Breast epithelium (tissue), 4 donors: ENCODE results near the gene CD320. TPM values are rescaled to one million over a fixed set of nuclear protein-coding genes. Genes with fewer than 3 reads are reported as not detected.

ENCODE experiments used
- DNase-seq, 2 donors: peaks; one replicate each; pipeline ENCODE4 v3.0.0-alpha.2; 2019; ENCODE audit warnings: low spot score in 2 of 2
- H3K27ac ChIP-seq, 2 donors: fragments of 200-600 bp; sonication (generic) in 1 of 2; one replicate each; pipeline ENCODE4 v1.5.1; 2016 to 2019; ENCODE audit warnings: mild to moderate bottlenecking in 1 of 2
- H3K27me3 ChIP-seq, 2 donors: fragments of 200-600 bp; sonication (generic) in 1 of 2; one replicate each; pipeline versions ENCODE4 v1.5.1 to v1.6.0; 2017 to 2019; ENCODE audit warnings: control low read depth in 1 of 2, mild to moderate bottlenecking in 1 of 2
- H3K36me3 ChIP-seq: fragments of 200-600 bp; one replicate; pipeline ENCODE4 v1.5.1; 2019
- H3K4me1 ChIP-seq, 2 donors: fragments of 200-600 bp; sonication (generic); one replicate each; pipeline ENCODE4 v1.5.1; 2016 to 2019; ENCODE audit warnings: control low read depth in 1 of 2
- H3K4me3 ChIP-seq, 3 donors: fragments of 200-600 bp; sonication (generic); 1 replicate in 2 of 3; 2 replicates in 1 of 3; pipeline ENCODE4 v1.5.1; 2016 to 2019; ENCODE audit warnings: mild to moderate bottlenecking in 3 of 3, moderate library complexity in 2 of 3
- H3K9me3 ChIP-seq, 2 donors: fragments of 200-600 bp; sonication (generic) in 1 of 2; one replicate each; pipeline ENCODE4 v1.5.1; 2016 to 2019; ENCODE audit warnings: control low read depth in 1 of 2
- CTCF ChIP-seq, 3 donors: fragments of 450-650 bp; IDR thresholded peaks; one replicate each; pipeline ENCODE4 v1.5.1; 2016 to 2017; ENCODE audit warnings: antibody characterized with exemption in 3 of 3, mild to moderate bottlenecking in 3 of 3, moderate library complexity in 3 of 3
- POLR2A ChIP-seq: fragments of 450-650 bp; IDR thresholded peaks from one replicate; pipeline ENCODE4 v1.6.1; 2016; ENCODE audit warnings: antibody characterized with exemption, mild to moderate bottlenecking, moderate library complexity
- POLR2AphosphoS5 ChIP-seq, 3 donors: sonication (generic); formaldehyde crosslinking; IDR thresholded peaks; one replicate each; pipeline ENCODE4 v1.6.1; 2017; ENCODE audit warnings: antibody characterized with exemption in 3 of 3
- intact Hi-C: fragments of 100-400 bp; cut with DNase I; formaldehyde crosslinking; loops from one replicate; pipeline ENCODE4 v1.15.1; 2023; ENCODE audit warnings: low total_unique reads
- total RNA-seq, 3 donors: library from RNA; depleted of rRNA; stranded (reverse); fragments of >200 nt; gene quantifications; one replicate each; pipeline ENCODE4 v1.1.0, GENCODE V29; 2016

CD320 gene
- total RNA-seq, 3 donors from 2014 or later = 26.9 to 98.6 (median 30.9) TPM

- Histone ChIP-seq H3K27ac (no peak overlapping the region), H3K4me1 (no peaks in the 10 kb centered on the region), H3K27me3 (no peaks in the 10 kb centered on the region), H3K4me3 (no peak overlapping the region), H3K36me3 (no peaks in the 10 kb centered on the region), H3K9me3 (no peaks in the 10 kb centered on the region)
- no peak for DNase-seq
- no peak for TF ChIP-seq CTCF (IDR thresholded peaks at IDR 0.05)
- TF ChIP-seq POLR2A = no peak
- TF ChIP-seq POLR2AphosphoS5 (IDR thresholded peaks at IDR 0.05) = no peak
- intact Hi-C loops = loop anchor here (10.0 kb wide), 1 partner anchor 92 kb away; no protein-coding TSS in a partner anchor
Observed at GRCh38 chr19:8257052-8257443, 51.1 kb downstream of the CD320 start.

DNA sequence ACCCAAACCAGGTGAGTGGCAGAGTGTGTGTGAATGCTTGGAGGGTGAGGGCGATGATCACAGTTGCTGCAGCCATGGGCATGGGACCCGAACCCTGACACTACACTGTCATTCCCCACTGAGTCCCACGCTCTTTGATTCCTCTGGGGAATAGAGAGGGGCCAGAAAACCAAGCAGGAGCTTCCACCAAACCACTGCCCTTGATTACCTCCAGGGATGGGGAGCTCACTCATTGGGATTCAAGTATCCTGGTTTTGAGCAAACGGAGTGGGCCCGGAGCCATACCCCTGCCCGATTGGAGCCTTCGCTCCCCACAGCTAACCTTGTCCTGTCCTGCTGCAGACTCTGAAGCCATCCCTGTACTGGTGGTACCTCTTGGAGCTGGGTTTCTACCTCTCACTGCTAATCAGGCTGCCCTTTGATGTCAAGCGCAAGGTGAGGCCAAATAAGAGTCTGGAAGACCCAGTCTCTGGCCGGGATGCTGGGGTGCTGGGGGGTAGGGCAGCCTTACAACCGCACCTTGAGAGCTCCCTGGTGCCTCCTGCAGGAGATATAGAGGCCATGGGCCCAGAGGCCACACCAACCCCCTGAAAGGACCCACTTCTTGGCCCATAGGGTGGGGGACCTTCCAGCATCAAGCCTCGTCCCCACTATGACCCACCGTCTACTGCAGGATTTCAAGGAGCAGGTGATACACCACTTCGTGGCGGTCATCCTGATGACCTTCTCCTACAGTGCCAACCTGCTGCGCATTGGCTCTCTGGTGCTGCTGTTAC, 51.7 kb downstream of the CD320 start:
- intact Hi-C loops = loop anchor here (10.0 kb wide), 1 partner anchor 92 kb away; no protein-coding TSS in a partner anchor
- no peaks in the 10 kb centered on the region for H3K36me3 ChIP-seq
- H3K4me1 ChIP-seq = no peaks in the 10 kb centered on the region
- DNase-seq = no peak
- no peaks in the 10 kb centered on the region for H3K9me3 ChIP-seq
- H3K4me3 ChIP-seq = no peak overlapping the region
- no peak overlapping the region for H3K27ac ChIP-seq
- TF ChIP-seq POLR2AphosphoS5 (IDR thresholded peaks at IDR 0.05) = no peak
- no peak for TF ChIP-seq POLR2A
- TF ChIP-seq CTCF (IDR thresholded peaks at IDR 0.05) = no peak
- H3K27me3 ChIP-seq = no peaks in the 10 kb centered on the region

DNA sequence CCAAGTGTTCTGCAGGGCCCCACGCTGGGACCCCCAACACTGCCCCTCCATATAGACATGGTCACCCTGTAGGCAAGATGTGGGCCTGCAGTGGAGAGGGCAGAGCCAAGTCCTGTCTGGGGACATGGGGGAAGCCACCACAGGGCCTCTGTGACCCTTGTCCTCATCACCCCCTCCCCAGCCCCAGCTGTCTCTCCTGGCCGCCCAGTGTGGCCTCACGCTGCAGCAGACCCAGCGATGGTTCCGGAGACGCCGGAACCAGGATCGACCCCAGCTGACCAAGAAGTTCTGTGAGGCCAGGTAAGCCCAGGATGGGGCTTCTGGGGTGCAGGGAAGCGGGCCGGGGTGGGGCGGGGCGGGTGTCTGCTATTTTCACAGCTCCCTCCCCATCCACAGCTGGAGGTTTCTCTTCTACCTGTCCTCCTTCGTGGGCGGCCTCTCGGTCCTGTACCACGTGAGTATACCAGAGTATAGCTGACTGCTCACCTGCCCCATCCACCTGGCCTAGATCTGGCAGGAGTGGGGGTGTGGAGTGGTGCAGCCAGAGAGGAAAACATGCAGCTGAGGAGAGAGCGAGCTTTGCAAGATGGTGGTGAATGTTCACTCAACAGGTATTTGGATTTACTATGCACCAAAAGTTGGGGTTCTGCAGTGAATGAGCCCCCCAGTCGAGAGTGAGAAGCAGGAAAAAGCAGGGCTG, 52.6 kb downstream of the CD320 start:
- intact Hi-C loops = loop anchor here (10.0 kb wide), 1 partner anchor 91 kb away; no protein-coding TSS in a partner anchor
- H3K4me1 ChIP-seq = no peaks in the 10 kb centered on the region
- no peaks in the 10 kb centered on the region for H3K27me3 ChIP-seq
- no peak overlapping the region for H3K27ac ChIP-seq
- no peaks in the 10 kb centered on the region for H3K36me3 ChIP-seq
- no peaks in the 10 kb centered on the region for H3K9me3 ChIP-seq
- no peak overlapping the region for H3K4me3 ChIP-seq
- no peak for DNase-seq
- TF ChIP-seq CTCF (IDR thresholded peaks at IDR 0.05) (no peak), POLR2A (no peak), POLR2AphosphoS5 (IDR thresholded peaks at IDR 0.05) (no peak)

DNA sequence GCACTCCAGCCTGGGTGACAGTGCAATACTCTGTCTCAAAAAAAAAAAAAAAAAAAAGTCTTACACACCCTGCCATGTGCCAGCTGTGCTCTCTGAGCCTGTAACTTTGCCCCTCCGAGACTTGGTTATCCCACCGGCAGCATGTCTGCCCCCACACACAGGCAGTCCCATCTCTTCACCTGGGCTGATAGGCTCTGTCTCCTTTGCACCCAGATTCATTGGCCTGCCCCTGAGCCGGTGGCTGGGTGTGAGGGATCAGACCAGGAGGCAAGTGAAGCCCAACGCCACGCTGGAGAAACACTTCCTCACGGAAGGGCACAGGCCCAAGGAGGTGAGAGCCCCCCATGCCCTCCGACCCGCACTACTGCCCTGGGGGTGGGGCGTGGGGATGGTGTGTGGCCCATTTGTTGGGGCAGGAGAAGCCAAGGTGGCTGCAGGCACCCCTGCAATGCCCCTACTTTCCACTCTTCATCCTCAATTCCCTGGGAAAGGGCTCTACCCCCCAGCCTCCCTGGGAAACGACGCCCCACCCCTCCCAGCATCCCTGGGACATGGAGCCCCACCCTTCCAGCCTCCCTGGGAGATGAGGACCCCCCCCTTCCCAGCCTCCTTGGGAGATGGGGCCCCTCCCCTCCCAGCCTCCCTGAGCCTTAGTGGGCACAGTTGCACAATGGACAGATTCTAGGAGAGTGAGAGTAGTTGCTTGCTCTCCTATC, 53.7 kb downstream of the CD320 start:
- no peak overlapping the region for H3K4me3 ChIP-seq
- TF ChIP-seq POLR2AphosphoS5 (IDR thresholded peaks at IDR 0.05) (no peak), POLR2A (no peak), CTCF (IDR thresholded peaks at IDR 0.05) (no peak)
- H3K27ac ChIP-seq = no peak overlapping the region
- H3K36me3 ChIP-seq = no peaks in the 10 kb centered on the region
- H3K27me3 ChIP-seq = no peaks in the 10 kb centered on the region
- intact Hi-C loops = loop anchor here (10.0 kb wide), 1 partner anchor 90 kb away; no protein-coding TSS in a partner anchor
- DNase-seq = no peak
- no peaks in the 10 kb centered on the region for H3K4me1 ChIP-seq
- no peaks in the 10 kb centered on the region for H3K9me3 ChIP-seq
